GM10266 (cell line): ENCODE data around the gene ITPK1.

Experiments
- DNase-seq: peaks from one replicate; pipeline ENCODE4 v3.0.0; 2012; ENCODE audit errors: extremely low spot score
- TF ChIP-seq, protein P1 (sequence below): IDR thresholded peaks from 2 replicates; pipeline ENCODE4 v1.5.1; 2012; ENCODE audit warnings: mild to moderate bottlenecking, low read depth; ENCODE audit not compliant: control insufficient read depth, insufficient read depth; ENCODE audit errors: missing control alignments

Gene ITPK1

DNA sequence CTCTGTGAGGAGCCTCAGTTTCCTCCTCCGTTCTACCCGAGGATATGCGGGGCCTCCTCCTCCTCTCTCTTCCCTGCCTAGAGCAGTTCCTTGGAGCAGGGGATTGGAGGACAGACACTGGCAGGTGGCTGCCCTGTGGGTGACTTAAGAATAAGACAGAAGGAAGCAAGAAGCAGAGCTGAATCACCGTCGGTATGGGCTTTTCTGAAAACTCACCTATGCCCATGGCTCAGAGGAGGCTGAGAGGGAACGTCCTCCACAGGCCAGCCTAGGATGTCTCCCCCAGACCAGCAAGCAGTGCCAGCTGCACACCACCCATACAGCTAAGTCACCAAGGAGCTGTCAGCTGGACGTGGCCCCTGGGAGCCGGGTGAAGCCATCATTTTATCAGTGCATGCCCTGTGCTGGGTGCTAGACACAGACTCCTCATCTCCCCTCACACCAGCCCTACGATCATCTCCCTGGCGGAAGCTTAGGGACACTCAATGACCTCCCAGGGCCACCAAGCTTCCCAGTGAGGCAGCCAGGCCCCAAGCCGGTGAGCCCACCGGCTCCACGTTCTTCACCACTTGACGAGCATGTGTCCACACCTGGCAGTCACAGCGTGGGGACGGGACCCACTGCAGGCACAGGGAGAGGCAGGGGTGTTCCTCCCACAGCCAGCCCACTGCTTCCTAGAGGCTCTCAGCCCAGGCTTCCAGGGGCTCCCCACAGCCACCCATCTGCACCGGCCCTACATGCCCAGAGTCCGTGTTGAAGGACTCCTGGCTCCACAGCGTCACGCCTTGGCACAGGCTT lies 21.4 kb downstream of the ITPK1 start:
- TF ChIP-seq, protein P1, sequence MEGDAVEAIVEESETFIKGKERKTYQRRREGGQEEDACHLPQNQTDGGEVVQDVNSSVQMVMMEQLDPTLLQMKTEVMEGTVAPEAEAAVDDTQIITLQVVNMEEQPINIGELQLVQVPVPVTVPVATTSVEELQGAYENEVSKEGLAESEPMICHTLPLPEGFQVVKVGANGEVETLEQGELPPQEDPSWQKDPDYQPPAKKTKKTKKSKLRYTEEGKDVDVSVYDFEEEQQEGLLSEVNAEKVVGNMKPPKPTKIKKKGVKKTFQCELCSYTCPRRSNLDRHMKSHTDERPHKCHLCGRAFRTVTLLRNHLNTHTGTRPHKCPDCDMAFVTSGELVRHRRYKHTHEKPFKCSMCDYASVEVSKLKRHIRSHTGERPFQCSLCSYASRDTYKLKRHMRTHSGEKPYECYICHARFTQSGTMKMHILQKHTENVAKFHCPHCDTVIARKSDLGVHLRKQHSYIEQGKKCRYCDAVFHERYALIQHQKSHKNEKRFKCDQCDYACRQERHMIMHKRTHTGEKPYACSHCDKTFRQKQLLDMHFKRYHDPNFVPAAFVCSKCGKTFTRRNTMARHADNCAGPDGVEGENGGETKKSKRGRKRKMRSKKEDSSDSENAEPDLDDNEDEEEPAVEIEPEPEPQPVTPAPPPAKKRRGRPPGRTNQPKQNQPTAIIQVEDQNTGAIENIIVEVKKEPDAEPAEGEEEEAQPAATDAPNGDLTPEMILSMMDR, result no peak
- DNase-seq, result no peak

DNA sequence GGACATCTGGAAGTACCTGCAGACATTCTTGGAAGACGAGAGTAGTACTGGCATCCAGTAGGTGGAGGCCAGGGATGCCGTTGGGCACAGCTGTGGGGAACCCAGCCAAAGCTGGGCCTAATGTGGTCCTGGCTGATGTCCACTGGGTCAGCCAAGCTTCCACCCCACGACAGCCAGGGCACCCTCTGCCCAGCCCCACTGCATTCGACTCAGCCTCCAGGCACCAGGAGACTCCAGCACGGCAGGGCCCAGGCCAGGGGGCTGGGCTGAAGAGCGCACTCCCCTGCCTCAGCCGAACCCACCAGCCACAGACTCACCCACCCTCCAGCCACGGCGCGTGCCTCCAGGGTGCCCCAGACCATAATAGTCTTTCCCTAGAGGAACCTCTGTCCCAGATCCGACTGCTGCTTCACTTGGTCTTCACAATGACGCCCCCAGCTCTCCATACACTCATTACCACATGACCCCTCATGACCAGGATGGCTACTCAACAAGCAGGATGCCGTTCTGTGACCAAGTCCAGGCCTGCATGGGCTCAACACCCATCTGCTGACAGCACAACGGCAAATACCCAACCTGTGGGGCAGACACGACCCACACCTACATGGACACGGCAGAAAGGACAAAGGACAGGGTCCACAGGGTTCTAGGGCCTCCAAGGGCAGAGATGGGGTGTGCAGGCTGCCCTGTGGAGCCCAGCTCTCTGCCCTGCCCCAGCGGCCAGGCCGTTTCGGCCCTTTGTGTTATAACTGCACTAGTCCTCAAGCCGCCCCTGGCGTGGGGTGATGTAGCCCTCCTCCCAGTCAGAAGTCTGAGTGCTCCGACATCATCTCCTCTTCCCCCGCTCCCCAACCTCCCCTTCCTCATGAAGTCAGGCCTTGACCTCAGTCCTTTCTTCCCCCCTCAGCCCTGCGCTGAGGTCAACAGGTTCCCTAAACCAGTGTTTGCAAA lies 22.8 kb downstream of the ITPK1 start:
- no peak for DNase-seq
- TF ChIP-seq, protein P1, result no peak

DNA sequence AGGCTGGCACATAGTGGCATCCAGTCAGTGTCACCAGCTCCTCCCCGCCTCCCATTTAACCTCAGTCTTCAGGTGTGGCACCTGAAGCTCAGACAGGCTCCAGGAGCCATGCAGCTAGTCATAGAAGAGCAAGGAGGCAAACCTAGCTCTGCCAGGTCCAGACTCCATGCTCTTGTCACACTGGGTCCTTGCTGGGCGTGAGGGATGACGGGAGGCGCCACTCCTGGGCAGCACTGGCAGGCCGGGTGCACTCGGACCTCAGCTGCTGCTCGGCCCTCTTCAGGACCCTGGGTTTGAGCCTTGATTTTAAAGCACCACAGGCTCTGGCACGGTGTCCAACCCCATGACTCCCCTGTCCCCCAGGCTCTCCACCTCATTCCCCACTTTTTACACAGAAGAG lies 24.1 kb downstream of the ITPK1 start:
- no peak for DNase-seq
- TF ChIP-seq, protein P1, result no peak

DNA sequence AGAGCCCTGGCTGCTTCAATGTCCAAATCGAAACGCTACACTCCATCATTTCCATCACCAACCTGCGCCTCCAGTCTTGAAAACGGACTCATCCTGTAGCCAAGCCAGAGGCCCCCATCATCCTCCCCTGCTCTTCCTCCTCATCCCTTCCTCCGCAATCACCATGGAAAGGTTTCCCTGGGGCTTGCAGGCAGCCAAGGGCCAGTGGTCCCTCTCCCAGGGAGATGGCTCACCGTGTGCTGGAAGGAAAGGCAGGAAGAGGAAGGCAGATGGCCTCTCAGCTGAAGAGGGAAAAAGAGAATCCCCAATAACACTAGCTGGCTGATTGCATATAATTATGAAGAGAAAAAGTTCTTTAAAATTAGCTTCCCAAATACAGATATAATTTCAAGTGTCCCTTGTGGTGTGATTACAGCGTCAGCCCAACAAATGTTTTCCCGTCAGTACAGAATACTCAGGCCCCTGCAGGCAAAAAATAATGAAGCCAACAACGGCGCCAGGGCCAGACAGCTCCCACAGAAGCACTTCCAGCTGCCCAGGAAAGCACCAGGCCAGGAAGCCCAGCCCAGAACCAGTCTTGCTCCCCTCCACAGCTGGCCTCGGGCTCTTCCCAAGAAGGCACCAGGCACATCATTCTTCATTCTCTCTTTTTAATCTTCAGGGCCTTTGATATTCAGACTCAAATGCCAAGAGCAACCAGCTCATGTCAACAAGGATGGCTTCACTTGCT lies 24.7 kb downstream of the ITPK1 start:
- DNase-seq, result no peak
- TF ChIP-seq, protein P1, result no peak

DNA sequence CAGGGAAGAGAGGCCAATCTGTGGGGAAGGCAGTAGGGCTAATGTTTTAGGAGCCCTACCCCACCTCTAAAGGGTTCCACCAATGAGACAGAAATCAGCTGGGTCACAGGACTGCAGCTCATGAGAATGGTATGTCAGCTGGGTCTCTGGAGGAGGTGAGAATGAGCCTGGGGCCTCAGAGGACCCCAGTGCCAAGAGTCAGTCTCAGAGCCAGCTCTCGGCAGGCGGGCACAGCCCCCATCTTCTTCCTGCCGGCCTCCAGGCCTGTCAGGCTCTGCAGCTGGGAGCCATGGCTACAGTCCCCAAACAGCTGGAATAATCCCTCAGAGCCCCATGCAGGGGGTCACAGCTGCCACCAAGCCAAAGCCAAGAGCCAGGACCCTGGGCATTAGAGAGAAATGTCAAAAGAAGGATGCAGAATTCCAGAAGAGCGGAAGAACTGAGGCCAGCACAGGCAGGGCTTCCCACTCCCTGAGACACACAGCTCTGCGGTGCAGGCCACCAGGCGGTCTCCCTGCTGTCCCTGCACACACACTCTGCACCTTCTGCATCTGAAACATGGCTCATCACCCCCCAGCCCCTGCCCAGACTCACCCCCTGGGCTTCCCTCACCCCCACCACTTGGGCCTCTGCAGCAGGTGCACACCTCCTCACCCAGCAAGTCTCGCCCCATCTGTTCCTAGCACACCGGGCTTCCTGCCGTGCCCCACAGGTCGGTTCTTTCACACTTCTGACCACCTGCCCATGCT lies 26.0 kb downstream of the ITPK1 start:
- DNase-seq, result no peak
- TF ChIP-seq, protein P1, result no peak

DNA sequence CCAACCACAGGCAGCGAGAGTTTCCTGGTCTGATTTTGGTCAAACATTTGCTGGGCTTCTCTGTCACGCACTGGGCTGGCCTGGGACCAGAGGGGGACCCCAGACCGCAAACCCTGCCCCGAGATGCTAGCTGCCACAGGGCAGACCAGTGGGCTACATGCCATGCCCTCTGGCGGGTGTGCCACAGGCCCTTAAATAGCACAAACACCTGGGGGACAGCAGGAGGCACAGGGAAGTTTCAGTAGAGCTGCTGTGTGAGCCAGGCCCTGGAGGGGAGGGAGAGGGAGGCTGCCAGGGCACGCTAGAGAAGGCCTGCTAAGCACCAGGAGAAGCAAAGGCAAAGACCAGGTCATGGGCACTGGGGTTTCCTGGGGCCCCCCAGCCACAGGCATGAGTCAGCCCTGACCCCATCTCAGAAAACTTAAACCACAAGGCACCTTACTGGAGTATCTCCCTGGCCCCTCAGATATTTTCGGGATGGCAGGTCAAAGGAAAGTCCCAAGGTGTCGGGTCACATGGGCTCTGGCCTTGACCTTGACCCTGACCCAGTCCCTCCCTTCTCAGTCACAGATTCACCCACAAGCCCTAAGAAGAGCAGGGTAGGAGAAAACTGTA lies 29.2 kb downstream of the ITPK1 start:
- TF ChIP-seq, protein P1, result no peak
- DNase-seq, result peak; percentile 45
